B cell (primary cell): Measurements from ENCODE around the gene IFITM1. TPM values are rescaled to one million over a fixed set of nuclear protein-coding genes. Genes with fewer than 3 reads are reported as not detected.
"Not testable (repeated sequence)": the region's sequence is repeated elsewhere in the genome, so short reads cannot be mapped to it uniquely, and the experiment has no call there.

ENCODE experiments used
- ATAC-seq: fragments of 200-7000 bp; cut with Tn5 transposase; one replicate; pipeline ENCODE4 v1.10.0; 2021; ENCODE audit warnings: low read depth, mild to moderate bottlenecking, moderate number of reproducible peaks, moderate library complexity
- CTCF ChIA-PET: fragments of 350-600 bp; sonication (Branson Sonifier 250); formaldehyde crosslinking; loops from one replicate; lab custom pipeline; 2021; ENCODE audit warnings: antibody characterized with exemption, inconsistent platforms; lab: Charles Lee
- POLR2A ChIA-PET: fragments of 350-600 bp; sonication (Branson Sonifier 250); formaldehyde crosslinking; loops from one replicate; lab custom pipeline; 2021; ENCODE audit warnings: antibody characterized with exemption; lab: Charles Lee
- DNase-seq: peaks from one replicate; pipeline ENCODE4 v3.0.0; 2013
- H2AFZ ChIP-seq: 2 replicates; pipeline ENCODE4 v1.6.1; 2012; ENCODE audit warnings: mild to moderate bottlenecking, low read depth, low read length; ENCODE audit not compliant: insufficient read depth, poor library complexity, severe bottlenecking
- H3K27ac ChIP-seq, 2 donors: 1 replicate in 1 of 2; 2 replicates in 1 of 2; pipeline ENCODE4 v1.5.1; 2012 to 2013; ENCODE audit warnings: low read length in 2 of 2, mild to moderate bottlenecking in 2 of 2, moderate library complexity in 1 of 2
- H3K27me3 ChIP-seq, 4 experiments: fragments of 200-600 bp in 1 of 4; sonication (generic) in 1 of 4; replicated peaks in 1 of 4; 1 replicate in 2 of 4; 2 replicates in 2 of 4; pipeline versions ENCODE4 v1.6.1 to v1.7.0; 2013 to 2016; ENCODE audit warnings: low read length in 3 of 4, mild to moderate bottlenecking in 2 of 4, mixed read lengths in 1 of 4, moderate library complexity in 1 of 4; ENCODE audit not compliant: insufficient read depth in 4 of 4, control insufficient read depth in 3 of 4; ENCODE audit errors: control extremely low read depth in 1 of 4
- H3K36me3 ChIP-seq, 2 experiments: replicated peaks in 1 of 2; 1 replicate in 1 of 2; 2 replicates in 1 of 2; pipeline versions ENCODE4 v1.6.1 to v1.7.1; 2013; ENCODE audit warnings: low read length in 1 of 2; ENCODE audit not compliant: insufficient read depth in 2 of 2, control insufficient read depth in 1 of 2; ENCODE audit errors: control extremely low read depth in 1 of 2, extremely low read depth in 1 of 2
- H3K4me1 ChIP-seq, 2 donors: fragments of 200-600 bp in 1 of 2; sonication (generic) in 1 of 2; 1 replicate in 1 of 2; 2 replicates in 1 of 2; pipeline versions ENCODE4 v1.5.1 to v1.6.1; 2013 to 2017; ENCODE audit warnings: low read length in 2 of 2; ENCODE audit not compliant: control insufficient read depth in 2 of 2, insufficient read depth in 2 of 2
- H3K4me2 ChIP-seq: replicated peaks from 2 replicates; pipeline ENCODE3; 2012; ENCODE audit warnings: mild to moderate bottlenecking, low read depth, low read length; ENCODE audit not compliant: poor library complexity, severe bottlenecking
- H3K4me3 ChIP-seq, 5 experiments: fragments of 200-600 bp in 1 of 5; sonication (generic) in 1 of 5; 1 replicate in 3 of 5; 2 replicates in 2 of 5; pipeline versions ENCODE4 v1.5.1 to v1.7.0; 2011 to 2016; ENCODE audit warnings: low read length in 4 of 5, mild to moderate bottlenecking in 4 of 5, low read depth in 2 of 5, control low read depth in 1 of 5, moderate library complexity in 1 of 5; ENCODE audit not compliant: insufficient read depth in 1 of 5; ENCODE audit errors: control extremely low read depth in 1 of 5, extremely low read depth in 1 of 5
- H3K79me2 ChIP-seq: fragments of 200-600 bp; sonication (generic); one replicate; pipeline ENCODE4 v1.6.0; 2016; ENCODE audit warnings: low read length; ENCODE audit not compliant: control insufficient read depth, insufficient read depth
- H3K9ac ChIP-seq: fragments of 200-600 bp; sonication (generic); 2 replicates; pipeline ENCODE4 v1.6.1; 2017; ENCODE audit warnings: mild to moderate bottlenecking, low read length, moderate library complexity
- H3K9me3 ChIP-seq, 3 donors: one replicate each; pipeline versions ENCODE4 v1.6.1 to v1.7.1; 2013; ENCODE audit warnings: low read length in 2 of 3; ENCODE audit not compliant: control insufficient read depth in 2 of 3, insufficient read depth in 1 of 3; ENCODE audit errors: control extremely low read depth in 1 of 3
- H4K20me1 ChIP-seq: 2 replicates; pipeline ENCODE4 v1.6.0; 2012; ENCODE audit warnings: mild to moderate bottlenecking, low read length; ENCODE audit not compliant: insufficient read depth, control insufficient read depth, poor library complexity, severe bottlenecking
- H3K27ac Mint-ChIP-seq: one replicate; pipeline ENCODE4 v1.8.0; 2021; ENCODE audit warnings: mixed read lengths
- H3K27me3 Mint-ChIP-seq: one replicate; pipeline ENCODE4 v1.8.0; 2021; ENCODE audit warnings: mixed read lengths
- H3K4me1 Mint-ChIP-seq: one replicate; pipeline ENCODE4 v1.8.0; 2021; ENCODE audit warnings: mixed read lengths
- H3K4me3 Mint-ChIP-seq: one replicate; pipeline ENCODE4 v1.8.0; 2021; ENCODE audit warnings: mixed read lengths
- H3K9me3 Mint-ChIP-seq: one replicate; pipeline ENCODE4 v1.8.0; 2022; ENCODE audit warnings: mixed read lengths; ENCODE audit not compliant: insufficient read depth
- CTCF ChIP-seq: fragments of 200-600 bp; IDR thresholded peaks from one replicate; pipeline ENCODE4 v1.8.0; 2022; ENCODE audit warnings: antibody characterized with exemption, mild to moderate bottlenecking
- EZH2 ChIP-seq: IDR thresholded peaks from 2 replicates; pipeline ENCODE4 v1.6.1; 2012; ENCODE audit warnings: borderline replicate concordance, low read depth, mild to moderate bottlenecking, moderate library complexity, low read length; ENCODE audit not compliant: insufficient read depth, poor library complexity, severe bottlenecking
- WGBS: methylation state at CpG from one replicate; pipeline ENCODE4 v1.1.5; 2013; ENCODE audit warnings: missing lambda C conversion rate; ENCODE audit not compliant: insufficient coverage; 5-methylcytosine and 5-hydroxymethylcytosine counted together
- intact Hi-C: fragments of 100-400 bp; cut with micrococcal nuclease; formaldehyde crosslinking; loops from one replicate; pipeline ENCODE4 v1.10.0; 2022
- polyA plus RNA-seq: library from polyadenylated mRNA; depleted of rRNA; stranded (reverse); fragments of >200 nt; gene quantifications from 2 replicates; pipeline ENCODE4 v1.2.3, GENCODE V29; 2012
- total RNA-seq, 2 donors: library from RNA; stranded (reverse); fragments of 120-200 nt in 1 of 2; gene quantifications; 1 replicate in 1 of 2; 2 replicates in 1 of 2; pipeline versions ENCODE4 v1.2.3 to v1.2.4, GENCODE V29; 2013 to 2022

IFITM1 gene
- total and polyA plus RNA-seq, 2 donors (not counting 1 experiment from before 2014, with no cell fraction given) = 19.5 to 83.7 TPM

GRCh38 chr11:285894-286220 lies 28.0 kb upstream of the IFITM1 start:
- DNase-seq = no peak
- no peak for ATAC-seq
- TF ChIP-seq CTCF = no peak
- no peak for TF ChIP-seq EZH2
- H3K4me3 Mint-ChIP-seq = no peak overlapping the region
- Histone ChIP-seq H3K79me2 (peaks cover 8% of the 10 kb centered on the region), H3K4me3 (no peak overlapping the region), H2AFZ (no peak overlapping the region), H3K9me3 (peaks cover 0 to 15% (median 0%) of the 10 kb centered on the region in 3 donors), H3K9ac (no peak overlapping the region), H4K20me1 (peaks cover 5% of the 10 kb centered on the region), H3K27ac (no peak overlapping the region), H3K36me3 (no peaks in the 10 kb centered on the region), H3K4me1 (peaks cover 34 to 44% of the 10 kb centered on the region in 2 donors), H3K27me3 (peaks cover 0 to 49% (median 21%) of the 10 kb centered on the region in 4 experiments), H3K4me2 (no peak overlapping the region)
- ChIA-PET CTCF (no interaction called here), POLR2A (no interaction called here)
- H3K27me3 Mint-ChIP-seq = peaks cover 35% of the 10 kb centered on the region
- H3K9me3 Mint-ChIP-seq = no peaks in the 10 kb centered on the region
- intact Hi-C loops = loop anchor here (5.0 kb wide), 1 partner anchor 49 kb away; the partner anchor contains the start of genes PSMD13 and SIRT3
- no peak overlapping the region for H3K27ac Mint-ChIP-seq
- 95% methylated on average over 8 of the region's 8 CpGs for WGBS
- H3K4me1 Mint-ChIP-seq = peaks cover 39% of the 10 kb centered on the region

- H3K4me3 Mint-ChIP-seq = peak overlapping the region; percentile 89
- peak overlapping the region; percentile 74 for H3K9ac ChIP-seq
- 85% methylated on average over 15 of the region's 27 CpGs for WGBS
- not testable (repeated sequence) for H3K9me3 ChIP-seq, DNase-seq, H3K9me3 Mint-ChIP-seq, H3K36me3 ChIP-seq, ATAC-seq, H3K27ac ChIP-seq, H3K79me2 ChIP-seq, H4K20me1 ChIP-seq
- H3K4me2 ChIP-seq = peak overlapping the region; percentile 99
- peaks cover 25% of the 10 kb centered on the region for H3K27me3 Mint-ChIP-seq
- H3K27ac Mint-ChIP-seq = peak overlapping the region; percentile 46
- peak overlapping the region; percentile 89 for H2AFZ ChIP-seq
- intact Hi-C loops = loop anchor here (5.0 kb wide), 1 partner anchor 50 kb away; the partner anchor contains the start of genes PSMD13 and SIRT3
- peaks cover 0 to 35% (median 11%) of the 10 kb centered on the region in 4 experiments for H3K27me3 ChIP-seq
- ChIA-PET CTCF (interaction anchor here (0.8 to 5.6 kb wide), 2 partner anchors 11 to 37 kb away, joined by 3 to 35 read pairs; no protein-coding TSS in a partner anchor), POLR2A (interaction anchor here (0.9 kb wide), 2 partner anchors 19 to 519 kb away, joined by 4 to 5 read pairs; no protein-coding TSS in a partner anchor)
- H3K4me1 Mint-ChIP-seq = peaks cover 29% of the 10 kb centered on the region
- peak overlapping the region in 3 of 5 experiments; percentile 62 to 76 (median 72) for H3K4me3 ChIP-seq
- H3K4me1 ChIP-seq = peaks cover 20 to 31% of the 10 kb centered on the region in 2 donors
Measured at GRCh38 chr11:286977-287820, 26.6 kb upstream of the IFITM1 start.
